Central memory CD4-positive, alpha-beta T cell (primary cell): ENCODE data around the gene DLG4.
"Not testable (repeated sequence)": the region's sequence is repeated elsewhere in the genome, so short reads cannot be mapped to it uniquely, and the experiment has no call there.

Experiments used
- DNase-seq: peaks from one replicate; pipeline ENCODE4 v3.0.0; 2022

The DLG4 gene

DNA sequence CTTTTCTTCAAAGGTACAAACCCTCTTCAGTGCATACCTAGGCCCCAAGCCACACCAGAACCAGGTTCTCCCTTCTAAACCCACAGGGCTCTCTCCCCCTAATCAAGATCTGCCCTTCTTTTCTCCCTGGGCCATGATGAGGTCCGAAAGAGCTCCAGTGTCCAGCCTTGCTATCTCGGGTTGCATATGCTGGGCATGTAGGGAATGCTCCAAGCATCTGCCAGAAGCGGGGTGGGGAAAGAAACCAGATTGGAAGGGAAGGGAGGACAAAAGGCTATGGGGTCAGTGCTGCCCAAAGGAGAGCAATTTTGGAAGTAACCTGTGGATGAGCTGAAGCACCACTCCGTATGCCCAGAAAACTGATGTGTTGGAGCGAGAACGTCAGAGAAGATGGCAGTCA lies 29.6 kb upstream of the DLG4 start:
- DNase-seq, result no peak

DNA sequence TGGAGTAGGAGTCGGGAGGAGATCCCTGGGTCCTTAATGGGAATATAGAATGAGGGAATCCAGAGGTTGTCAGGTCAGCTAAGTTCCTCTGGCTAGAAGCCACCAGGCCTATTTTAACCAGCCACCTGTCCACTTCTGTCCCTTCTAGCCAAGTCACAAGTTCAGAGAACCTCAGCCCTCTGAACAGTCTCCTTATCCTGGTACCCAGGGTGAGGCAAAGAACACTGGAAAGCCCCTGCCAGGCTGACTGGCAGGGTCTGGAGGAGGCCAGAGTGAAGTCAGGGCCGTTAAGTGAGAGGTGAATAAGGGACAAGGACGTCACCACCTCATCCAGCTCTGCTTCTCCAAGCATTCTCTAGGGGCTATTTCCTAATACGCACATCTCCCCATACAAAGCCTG lies 29.2 kb upstream of the DLG4 start:
- DNase-seq, result no peak

GRCh38 chr17:7246779-7247178 lies 27.1 kb upstream of the DLG4 start:
- DNase-seq, result no peak

GRCh38 chr17:7243838-7244237 lies 24.2 kb upstream of the DLG4 start:
- DNase-seq, result not testable (repeated sequence)

GRCh38 chr17:7243453-7243729 lies 23.8 kb upstream of the DLG4 start:
- DNase-seq, result no peak

GRCh38 chr17:7242717-7243452 lies 23.2 kb upstream of the DLG4 start:
- peak; percentile 92 for DNase-seq

DNA sequence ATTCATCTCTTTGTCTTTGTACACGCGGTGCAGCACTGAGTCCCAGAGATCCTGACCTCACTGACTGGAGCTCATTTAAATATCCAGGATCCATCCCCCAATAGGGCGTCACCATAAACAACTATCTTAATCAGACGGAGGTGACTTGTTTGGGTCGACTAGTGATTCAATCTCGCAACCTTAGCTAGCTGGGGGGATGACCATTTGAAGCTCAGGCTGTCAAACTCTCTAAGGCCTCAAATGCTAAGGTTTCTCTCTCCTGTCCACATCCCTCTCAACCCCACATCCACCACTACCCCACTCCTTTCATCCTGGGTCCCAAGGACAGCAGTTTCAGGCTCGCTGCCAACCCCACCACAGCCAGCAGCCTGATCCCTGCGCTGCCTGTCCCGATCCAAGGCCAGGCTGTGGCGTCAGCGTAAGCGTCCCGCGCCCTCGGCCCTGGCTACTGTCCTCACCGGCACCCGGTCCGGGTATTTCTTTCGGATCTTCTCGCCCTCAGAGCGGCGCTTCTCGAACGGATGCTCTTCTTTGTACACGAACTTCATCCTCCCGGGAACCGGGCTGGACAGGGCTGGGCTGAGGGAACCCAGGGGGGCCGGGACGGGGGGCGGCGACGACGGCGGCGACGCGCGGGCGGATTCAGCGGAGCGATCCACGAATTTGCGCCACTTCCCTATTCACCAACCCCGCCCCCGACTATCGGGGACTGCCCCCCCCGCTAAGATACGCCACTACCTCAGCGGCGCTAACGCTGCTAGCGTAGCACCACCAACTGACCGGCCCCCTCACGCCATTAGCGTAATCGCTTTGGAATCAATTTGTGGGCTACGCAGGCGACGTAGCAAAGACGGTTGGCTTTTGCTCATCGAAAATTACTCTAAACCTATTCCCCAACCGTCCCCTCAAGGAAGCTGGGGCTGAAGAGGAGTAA lies 22.4 kb upstream of the DLG4 start, which contains the start of gene GABARAP:
Gene GABARAP (minus strand): TSS at position 667 of the 934 bp plus-strand sequence. CDS start 119 bp downstream, at position 548.
- peak; percentile 85 for DNase-seq

GRCh38 chr17:7241090-7241733 lies 21.6 kb upstream of the DLG4 start:
- no peak for DNase-seq

- DNase-seq, result no peak
Observed at GRCh38 chr17:7240375-7240774, 20.7 kb upstream of the DLG4 start.

- DNase-seq, result peak; percentile 97
Observed at GRCh38 chr17:7239091-7240027, 19.7 kb upstream of the DLG4 start, which contains the start of gene PHF23. Gene PHF23, minus strand, starts transcription at chr17:7239457. Its CDS starts 178 bp downstream, at chr17:7239279.

DNA sequence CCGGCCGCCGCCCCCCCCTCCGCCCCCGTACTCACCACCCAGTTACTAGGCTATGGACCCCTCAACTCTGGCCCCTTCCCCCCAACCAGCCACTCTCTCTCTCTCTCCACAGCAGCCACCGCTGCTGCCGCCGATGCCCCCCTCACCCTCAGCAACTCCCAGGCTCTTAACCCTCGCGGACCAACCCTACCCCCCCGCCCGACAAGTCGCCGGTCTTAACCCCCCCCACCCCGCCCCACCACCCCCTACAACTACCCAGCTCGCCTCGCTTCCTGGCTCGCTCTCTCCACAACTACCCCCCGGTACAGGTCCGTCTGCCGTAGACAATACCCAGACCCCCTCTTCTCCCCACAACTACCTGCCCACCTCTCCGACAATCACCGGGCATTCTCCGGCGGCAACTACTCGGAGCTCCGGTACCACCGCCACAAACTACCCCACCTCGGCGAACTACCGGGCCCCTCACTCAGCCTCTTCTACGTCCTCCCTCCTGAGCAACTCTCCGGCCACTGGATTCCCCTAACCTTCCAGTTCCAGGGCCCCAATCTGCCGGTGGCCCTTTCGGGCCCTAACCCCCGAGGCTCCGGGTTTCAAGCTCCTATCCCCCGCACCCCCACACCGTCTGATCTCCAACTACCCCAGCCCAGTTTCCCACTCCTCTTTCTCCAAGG lies 18.9 kb upstream of the DLG4 start:
- DNase-seq, result peak; percentile 30

- DNase-seq, result peak; percentile 66
Observed at GRCh38 chr17:7237761-7238419, 18.3 kb upstream of the DLG4 start.

- no peak for DNase-seq
Observed at GRCh38 chr17:7237266-7237760, 17.7 kb upstream of the DLG4 start.

DNA sequence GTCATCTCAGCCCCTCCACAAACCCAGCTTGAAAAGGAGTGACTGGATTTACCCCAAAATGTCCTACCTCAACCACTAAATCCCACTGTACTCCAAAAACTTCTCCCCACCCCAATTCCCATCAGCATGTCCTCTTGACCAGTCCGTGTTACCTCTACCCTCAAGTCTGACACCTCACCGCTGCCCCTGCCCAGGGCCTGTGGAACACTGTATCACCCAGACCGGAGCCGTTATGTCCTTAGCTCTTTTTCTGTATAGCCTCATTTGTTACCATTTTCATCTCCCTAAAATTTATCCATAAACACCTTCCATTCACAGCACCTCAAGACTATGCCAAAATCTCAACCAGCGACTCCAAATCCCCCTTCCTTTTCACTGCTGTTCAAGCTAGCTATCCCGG lies 17.2 kb upstream of the DLG4 start:
- DNase-seq, result no peak

GRCh38 chr17:7235693-7236665 lies 16.3 kb upstream of the DLG4 start:
- no peak for DNase-seq

DNA sequence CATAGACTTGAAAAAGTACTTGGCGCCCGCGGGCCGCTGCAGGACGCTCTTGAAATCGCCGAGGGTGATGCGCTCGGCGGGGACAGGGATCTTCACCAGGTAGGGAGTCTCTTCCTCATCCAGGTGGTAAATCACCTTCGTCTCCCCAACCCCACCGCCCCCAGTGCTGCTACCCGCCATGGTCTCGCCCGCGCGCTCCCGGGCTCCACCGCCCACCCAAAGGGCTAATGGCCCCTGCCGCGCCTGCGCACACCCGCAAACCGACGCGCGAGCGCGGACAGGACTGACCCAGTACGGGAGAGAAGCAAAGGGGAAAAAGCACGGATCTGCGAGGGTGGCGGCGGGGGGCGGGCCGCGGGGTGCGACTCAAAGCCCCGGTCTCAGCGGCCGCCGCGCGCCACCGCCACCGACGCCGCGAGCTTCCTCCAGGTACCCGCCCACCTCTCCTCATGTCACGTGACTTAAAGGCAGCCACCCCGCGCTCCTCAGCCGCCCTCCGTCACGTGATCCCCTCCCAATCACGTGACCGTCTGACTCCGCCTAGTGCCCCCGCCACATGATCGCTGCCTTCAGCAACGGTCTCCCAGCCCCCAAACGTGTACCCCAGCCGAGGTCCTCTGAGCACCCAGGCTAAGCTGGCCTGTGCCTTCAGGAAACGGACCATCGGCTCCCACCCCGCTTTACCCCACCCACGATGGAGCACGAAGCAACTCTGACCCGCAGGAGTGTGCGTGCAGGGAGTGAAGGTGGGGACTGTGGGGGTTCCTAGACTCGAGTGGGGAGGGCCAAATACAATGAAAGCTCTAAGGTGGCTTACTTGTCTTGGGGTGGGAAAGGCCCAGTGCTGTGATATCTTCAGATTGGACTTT lies 14.7 kb upstream of the DLG4 start, which contains the start of gene DVL2:
Gene DVL2 (minus strand): TSS at position 435 of the 869 bp plus-strand sequence. CDS start 255 bp downstream, at position 180.
- DNase-seq, result peak; percentile 93

- no peak for DNase-seq
Observed at GRCh38 chr17:7233701-7234082, 14.1 kb upstream of the DLG4 start.

DNA sequence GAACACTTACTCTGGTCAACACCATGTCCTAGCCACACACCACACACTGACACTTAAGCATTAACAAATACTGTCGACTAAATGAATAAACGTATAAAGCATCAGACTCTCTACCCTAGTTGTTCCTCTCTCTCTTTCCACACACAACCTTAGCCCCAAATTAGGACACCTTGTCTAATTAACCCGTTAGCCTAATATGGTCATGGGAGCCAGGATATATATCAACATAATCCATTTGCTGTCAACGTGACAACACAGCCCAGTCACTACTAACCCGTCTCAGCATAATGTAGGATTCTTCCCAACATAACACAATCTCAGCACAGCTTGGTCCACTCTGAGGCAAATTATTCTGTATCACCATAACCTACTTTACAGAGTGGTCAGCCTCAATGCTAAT lies 12.5 kb upstream of the DLG4 start:
- DNase-seq, result no peak
